Measurements from ENCODE around the gene LYPD6B. TPM values are rescaled to one million over a fixed set of nuclear protein-coding genes. Genes with fewer than 3 reads are reported as not detected.

Gene LYPD6B
- total and polyA plus RNA-seq, 4 donors: 0.13 to 0.59 (median 0.14) TPM

DNA sequence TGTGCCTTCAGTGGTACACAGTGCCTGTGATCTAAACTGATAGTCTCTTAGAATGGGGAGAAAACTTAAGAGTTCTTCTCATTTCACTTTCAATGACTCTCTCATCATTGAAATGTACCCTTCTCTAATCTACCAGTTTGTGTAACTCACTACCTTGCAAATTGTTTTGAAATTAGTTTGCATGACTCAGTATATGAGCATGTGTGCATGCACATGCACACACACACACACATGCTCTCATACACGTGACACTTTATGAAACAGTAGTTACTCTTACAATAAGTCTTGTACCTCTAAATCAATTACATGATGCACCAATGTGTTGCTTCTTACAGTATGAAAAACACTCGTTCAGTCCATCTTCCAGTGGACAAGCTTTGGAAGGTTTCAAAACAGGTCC lies 10.6 kb downstream of the LYPD6B start (continued):
- TF ChIP-seq, protein P1, sequence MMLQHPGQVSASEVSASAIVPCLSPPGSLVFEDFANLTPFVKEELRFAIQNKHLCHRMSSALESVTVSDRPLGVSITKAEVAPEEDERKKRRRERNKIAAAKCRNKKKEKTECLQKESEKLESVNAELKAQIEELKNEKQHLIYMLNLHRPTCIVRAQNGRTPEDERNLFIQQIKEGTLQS (IDR thresholded peaks at IDR 0.05): no peak
- TF ChIP-seq NR2F2 (IDR thresholded peaks at IDR 0.05): no peak

DNA sequence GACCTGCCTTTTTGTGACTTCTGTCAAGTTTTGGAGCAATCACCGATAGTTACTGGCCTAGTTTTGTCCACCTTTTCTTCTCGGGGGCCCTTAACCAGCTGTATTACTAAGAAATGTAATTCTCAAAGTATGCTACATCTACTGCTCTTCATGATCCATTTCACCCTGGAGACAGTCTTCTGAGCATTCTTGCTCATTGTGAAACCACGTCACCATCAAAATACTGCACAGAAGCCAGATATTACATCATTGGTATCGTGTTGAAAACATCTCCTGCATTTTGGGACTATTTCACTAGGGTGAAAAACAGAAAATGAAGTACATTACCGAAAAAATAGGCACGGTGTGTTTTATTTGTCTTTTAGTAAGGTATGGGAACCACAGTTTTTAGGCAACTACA lies 11.7 kb downstream of the LYPD6B start:
- WGBS: 77% methylated on average over 6 of the region's 6 CpGs
- Histone ChIP-seq H3K36me3 (ENCODE audit: control insufficient read depth in 4 of 4, insufficient read depth in 3 of 4, low read depth in 1 of 4, low read length in 3 of 4) (no peaks in the 10 kb centered on the region), H3K9ac (ENCODE audit: low read depth in 1 of 2, low read length in 2 of 2) (no peak overlapping the region), H3K9me3 (ENCODE audit: control insufficient read depth in 4 of 4, low read length in 3 of 4) (peaks cover 0 to 5% (median 0%) of the 10 kb centered on the region in 4 donors), H3K27ac (ENCODE audit: low read depth in 1 of 2, low read length in 2 of 2) (no peak overlapping the region), H3K4me1 (ENCODE audit: control insufficient read depth in 4 of 4, insufficient read depth in 4 of 4, low read length in 3 of 4) (no peaks in the 10 kb centered on the region), H3K27me3 (ENCODE audit: control insufficient read depth in 4 of 4, insufficient read depth in 4 of 4, low read length in 3 of 4) (no peaks in the 10 kb centered on the region), H3K4me3 (ENCODE audit: low read depth in 1 of 3, low read length in 3 of 3) (no peak overlapping the region)
- no peak for DNase-seq (ENCODE audit: low spot score)
- TF ChIP-seq EGR1 (IDR thresholded peaks at IDR 0.05; ENCODE audit: low read depth in 2 of 2) (no peak), HNF4A (conservative IDR thresholded peaks at IDR 0.05) (no peak), GABPA (IDR thresholded peaks at IDR 0.05 in 1 of 2, conservative IDR thresholded peaks at IDR 0.05 in 1 of 2) (no peak), SP1 (IDR thresholded peaks at IDR 0.05) (no peak), NR2F2 (IDR thresholded peaks at IDR 0.05) (no peak), TAF1 (conservative IDR thresholded peaks at IDR 0.05) (no peak), HNF4G (IDR thresholded peaks at IDR 0.05) (no peak), RAD21 (IDR thresholded peaks at IDR 0.05) (no peak), FOXA1 (IDR thresholded peaks at IDR 0.05) (no peak), YY1 (IDR thresholded peaks at IDR 0.05) (no peak), FOXA2 (IDR thresholded peaks at IDR 0.05) (no peak), RXRA (IDR thresholded peaks at IDR 0.05) (no peak), JUND (IDR thresholded peaks at IDR 0.05) (no peak)
- TF ChIP-seq, protein P1 (IDR thresholded peaks at IDR 0.05): no peak
- TF ChIP-seq, protein P2, sequence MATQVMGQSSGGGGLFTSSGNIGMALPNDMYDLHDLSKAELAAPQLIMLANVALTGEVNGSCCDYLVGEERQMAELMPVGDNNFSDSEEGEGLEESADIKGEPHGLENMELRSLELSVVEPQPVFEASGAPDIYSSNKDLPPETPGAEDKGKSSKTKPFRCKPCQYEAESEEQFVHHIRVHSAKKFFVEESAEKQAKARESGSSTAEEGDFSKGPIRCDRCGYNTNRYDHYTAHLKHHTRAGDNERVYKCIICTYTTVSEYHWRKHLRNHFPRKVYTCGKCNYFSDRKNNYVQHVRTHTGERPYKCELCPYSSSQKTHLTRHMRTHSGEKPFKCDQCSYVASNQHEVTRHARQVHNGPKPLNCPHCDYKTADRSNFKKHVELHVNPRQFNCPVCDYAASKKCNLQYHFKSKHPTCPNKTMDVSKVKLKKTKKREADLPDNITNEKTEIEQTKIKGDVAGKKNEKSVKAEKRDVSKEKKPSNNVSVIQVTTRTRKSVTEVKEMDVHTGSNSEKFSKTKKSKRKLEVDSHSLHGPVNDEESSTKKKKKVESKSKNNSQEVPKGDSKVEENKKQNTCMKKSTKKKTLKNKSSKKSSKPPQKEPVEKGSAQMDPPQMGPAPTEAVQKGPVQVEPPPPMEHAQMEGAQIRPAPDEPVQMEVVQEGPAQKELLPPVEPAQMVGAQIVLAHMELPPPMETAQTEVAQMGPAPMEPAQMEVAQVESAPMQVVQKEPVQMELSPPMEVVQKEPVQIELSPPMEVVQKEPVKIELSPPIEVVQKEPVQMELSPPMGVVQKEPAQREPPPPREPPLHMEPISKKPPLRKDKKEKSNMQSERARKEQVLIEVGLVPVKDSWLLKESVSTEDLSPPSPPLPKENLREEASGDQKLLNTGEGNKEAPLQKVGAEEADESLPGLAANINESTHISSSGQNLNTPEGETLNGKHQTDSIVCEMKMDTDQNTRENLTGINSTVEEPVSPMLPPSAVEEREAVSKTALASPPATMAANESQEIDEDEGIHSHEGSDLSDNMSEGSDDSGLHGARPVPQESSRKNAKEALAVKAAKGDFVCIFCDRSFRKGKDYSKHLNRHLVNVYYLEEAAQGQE (IDR thresholded peaks at IDR 0.05): no peak
- TF ChIP-seq, protein P3, sequence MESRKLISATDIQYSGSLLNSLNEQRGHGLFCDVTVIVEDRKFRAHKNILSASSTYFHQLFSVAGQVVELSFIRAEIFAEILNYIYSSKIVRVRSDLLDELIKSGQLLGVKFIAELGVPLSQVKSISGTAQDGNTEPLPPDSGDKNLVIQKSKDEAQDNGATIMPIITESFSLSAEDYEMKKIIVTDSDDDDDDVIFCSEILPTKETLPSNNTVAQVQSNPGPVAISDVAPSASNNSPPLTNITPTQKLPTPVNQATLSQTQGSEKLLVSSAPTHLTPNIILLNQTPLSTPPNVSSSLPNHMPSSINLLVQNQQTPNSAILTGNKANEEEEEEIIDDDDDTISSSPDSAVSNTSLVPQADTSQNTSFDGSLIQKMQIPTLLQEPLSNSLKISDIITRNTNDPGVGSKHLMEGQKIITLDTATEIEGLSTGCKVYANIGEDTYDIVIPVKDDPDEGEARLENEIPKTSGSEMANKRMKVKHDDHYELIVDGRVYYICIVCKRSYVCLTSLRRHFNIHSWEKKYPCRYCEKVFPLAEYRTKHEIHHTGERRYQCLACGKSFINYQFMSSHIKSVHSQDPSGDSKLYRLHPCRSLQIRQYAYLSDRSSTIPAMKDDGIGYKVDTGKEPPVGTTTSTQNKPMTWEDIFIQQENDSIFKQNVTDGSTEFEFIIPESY (IDR thresholded peaks at IDR 0.05): no peak
- TF ChIP-seq, protein P4, sequence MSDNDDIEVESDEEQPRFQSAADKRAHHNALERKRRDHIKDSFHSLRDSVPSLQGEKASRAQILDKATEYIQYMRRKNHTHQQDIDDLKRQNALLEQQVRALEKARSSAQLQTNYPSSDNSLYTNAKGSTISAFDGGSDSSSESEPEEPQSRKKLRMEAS (IDR thresholded peaks at IDR 0.05): no peak
- TF ChIP-seq, protein P5, sequence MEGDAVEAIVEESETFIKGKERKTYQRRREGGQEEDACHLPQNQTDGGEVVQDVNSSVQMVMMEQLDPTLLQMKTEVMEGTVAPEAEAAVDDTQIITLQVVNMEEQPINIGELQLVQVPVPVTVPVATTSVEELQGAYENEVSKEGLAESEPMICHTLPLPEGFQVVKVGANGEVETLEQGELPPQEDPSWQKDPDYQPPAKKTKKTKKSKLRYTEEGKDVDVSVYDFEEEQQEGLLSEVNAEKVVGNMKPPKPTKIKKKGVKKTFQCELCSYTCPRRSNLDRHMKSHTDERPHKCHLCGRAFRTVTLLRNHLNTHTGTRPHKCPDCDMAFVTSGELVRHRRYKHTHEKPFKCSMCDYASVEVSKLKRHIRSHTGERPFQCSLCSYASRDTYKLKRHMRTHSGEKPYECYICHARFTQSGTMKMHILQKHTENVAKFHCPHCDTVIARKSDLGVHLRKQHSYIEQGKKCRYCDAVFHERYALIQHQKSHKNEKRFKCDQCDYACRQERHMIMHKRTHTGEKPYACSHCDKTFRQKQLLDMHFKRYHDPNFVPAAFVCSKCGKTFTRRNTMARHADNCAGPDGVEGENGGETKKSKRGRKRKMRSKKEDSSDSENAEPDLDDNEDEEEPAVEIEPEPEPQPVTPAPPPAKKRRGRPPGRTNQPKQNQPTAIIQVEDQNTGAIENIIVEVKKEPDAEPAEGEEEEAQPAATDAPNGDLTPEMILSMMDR (IDR thresholded peaks at IDR 0.05; ENCODE audit: low read depth, low read length, missing input control): no peak
